ENCODE data around the gene VEGFC. TPM values are rescaled to one million over a fixed set of nuclear protein-coding genes. Genes with fewer than 3 reads are reported as not detected.

Gene VEGFC
- 8.9 and 27.3 TPM in 2 replicates for total RNA-seq (ENCODE audit: low replicate concordance)

GRCh38 chr4:176792326-176793059 is at the start of gene VEGFC:
TSS of gene VEGFC (minus strand) at chr4:176792922. CDS start at chr4:176792311, 611 bp downstream.

Measured in smooth muscle cell of the coronary artery (primary cell).